HG03097 (cell line): ENCODE data around the gene ENGASE.

Experiments used
- ATAC-seq: cut with Tn5 transposase; IDR thresholded peaks from one replicate; pipeline ENCODE4 v1.9.1; 2021; ENCODE audit not compliant: unreplicated experiment, low FRiP score

ENGASE gene

GRCh38 chr17:79133214-79133613, 58.6 kb downstream of the ENGASE start:
- ATAC-seq = no peak

- ATAC-seq = no peak
Observed at GRCh38 chr17:79133985-79134384, 59.4 kb downstream of the ENGASE start.

DNA sequence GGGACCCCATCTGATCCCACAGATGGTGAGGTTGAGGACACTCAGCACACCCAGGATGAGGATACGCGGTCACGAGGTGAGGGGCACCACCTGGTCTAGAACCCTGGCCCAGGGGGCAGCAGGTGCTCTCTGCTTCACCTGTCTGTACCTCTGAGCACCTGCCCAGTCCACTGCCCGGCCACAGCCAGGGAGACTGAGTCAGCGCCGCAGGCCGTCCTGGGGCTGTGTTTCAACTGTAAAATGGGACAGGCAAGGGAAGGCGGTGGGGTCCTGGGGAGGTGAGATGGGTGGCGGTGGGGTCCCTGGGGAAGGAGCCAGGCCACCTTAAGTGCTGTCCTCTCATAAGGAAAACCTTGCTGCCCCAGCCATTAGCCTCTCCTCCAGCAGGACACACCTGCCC, 60.4 kb downstream of the ENGASE start:
- ATAC-seq = no peak

- no peak for ATAC-seq
Observed at GRCh38 chr17:79135628-79136405, 61.2 kb downstream of the ENGASE start.
